NCI-H82 (cell line): Measurements from ENCODE around the gene QKI.

Source experiments
- DNase-seq: peaks from one replicate; lab custom pipeline; 2025; lab: John Stamatoyannopoulos, UW

QKI gene

GRCh38 chr6:163391985-163392384 lies 22.5 kb upstream of the QKI start:
- DNase-seq, result no peak

- no peak for DNase-seq
These were observed 22.0 kb upstream of the QKI start for GRCh38 chr6:163392533-163392932.

- DNase-seq, result no peak
These were observed 20.6 kb upstream of the QKI start for GRCh38 chr6:163393923-163394322.

- no peak for DNase-seq
These were observed 19.9 kb upstream of the QKI start for GRCh38 chr6:163394659-163395058.

- no peak for DNase-seq
These were observed 19.2 kb upstream of the QKI start for GRCh38 chr6:163395122-163395830.

GRCh38 chr6:163395831-163396185 lies 18.7 kb upstream of the QKI start:
- DNase-seq, result no peak

- no peak for DNase-seq
These were observed 17.2 kb upstream of the QKI start for GRCh38 chr6:163397326-163397725.

- peak; percentile 20 for DNase-seq
These were observed 16.4 kb upstream of the QKI start for GRCh38 chr6:163398115-163398514.

GRCh38 chr6:163398815-163399214 lies 15.7 kb upstream of the QKI start:
- no peak for DNase-seq

GRCh38 chr6:163400509-163400908 lies 14.0 kb upstream of the QKI start:
- no peak for DNase-seq

GRCh38 chr6:163401039-163401885 lies 13.3 kb upstream of the QKI start:
- DNase-seq, result no peak

GRCh38 chr6:163402616-163403015 lies 11.9 kb upstream of the QKI start:
- DNase-seq, result no peak

- DNase-seq, result no peak
These were observed 9.7 kb upstream of the QKI start for GRCh38 chr6:163404825-163405265.

GRCh38 chr6:163405412-163406309 lies 8.9 kb upstream of the QKI start:
- DNase-seq, result no peak

GRCh38 chr6:163406366-163406765 lies 8.2 kb upstream of the QKI start:
- DNase-seq, result no peak

GRCh38 chr6:163406830-163407229 lies 7.7 kb upstream of the QKI start:
- no peak for DNase-seq

GRCh38 chr6:163408352-163408991 lies 6.0 kb upstream of the QKI start:
- DNase-seq, result no peak

GRCh38 chr6:163409712-163410111 lies 4.8 kb upstream of the QKI start:
- DNase-seq, result no peak

GRCh38 chr6:163412341-163412740 lies 2.2 kb upstream of the QKI start:
- peak; percentile 35 for DNase-seq

- DNase-seq, result no peak
These were observed 1.6 kb upstream of the QKI start for GRCh38 chr6:163412801-163413344.

- DNase-seq, result peak; percentile 85
These were observed 987 bp upstream of the QKI start for GRCh38 chr6:163413345-163414116.
